ENCODE data around the gene MICU1. TPM values are rescaled to one million over a fixed set of nuclear protein-coding genes. Genes with fewer than 3 reads are reported as not detected.

MICU1 gene
- total RNA-seq, 4 donors from 2014 or later = 24.4 to 195 (median 66.9) TPM

DNA sequence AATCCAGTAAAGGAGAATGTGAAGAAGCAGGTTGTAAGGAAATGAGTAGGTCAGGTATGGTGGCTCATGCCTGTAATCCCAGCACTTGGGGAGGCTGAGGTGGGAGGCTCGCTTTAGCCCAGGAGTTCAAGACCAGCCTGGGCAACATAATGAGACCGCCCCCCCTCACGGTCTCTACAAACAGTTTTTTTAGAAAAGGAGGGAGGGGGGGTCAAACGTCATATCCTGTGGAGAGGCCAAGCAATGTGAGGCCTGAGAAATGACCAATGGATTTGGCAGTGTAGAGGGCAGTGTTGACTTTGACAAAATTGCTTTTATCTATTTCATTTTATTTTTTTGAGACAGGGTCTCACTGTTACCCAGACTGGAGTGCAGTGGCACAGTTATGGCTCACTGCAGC lies 268.9 kb downstream of the MICU1 start:
- no peaks in the 10 kb centered on the region for H3K36me3 ChIP-seq
- intact Hi-C loops (cut with DNase I; ENCODE audit: low total_unique reads) = no loop called here
- H3K4me3 ChIP-seq = no peak overlapping the region
- TF ChIP-seq POLR2A (IDR thresholded peaks at IDR 0.05) = no peak
- no peak for TF ChIP-seq CTCF (IDR thresholded peaks at IDR 0.05)
- no peak for DNase-seq
- no peaks in the 10 kb centered on the region for H3K27me3 ChIP-seq
- no peaks in the 10 kb centered on the region for H3K9me3 ChIP-seq
- no peak overlapping the region for H3K27ac ChIP-seq
- H3K4me1 ChIP-seq = peaks cover 9 to 10% of the 10 kb centered on the region in 2 donors

GRCh38 chr10:72356115-72356514 lies 269.8 kb downstream of the MICU1 start:
- TF ChIP-seq POLR2A (IDR thresholded peaks at IDR 0.05) (no peak), CTCF (IDR thresholded peaks at IDR 0.05) (no peak)
- H3K9me3 ChIP-seq = no peaks in the 10 kb centered on the region
- peaks cover 9 to 10% of the 10 kb centered on the region in 2 donors for H3K4me1 ChIP-seq
- H3K27ac ChIP-seq = no peak overlapping the region
- no peak overlapping the region for H3K4me3 ChIP-seq
- intact Hi-C loops (cut with DNase I; ENCODE audit: low total_unique reads) = no loop called here
- DNase-seq = no peak
- no peaks in the 10 kb centered on the region for H3K36me3 ChIP-seq
- no peaks in the 10 kb centered on the region for H3K27me3 ChIP-seq

GRCh38 chr10:72355214-72355555 lies 270.7 kb downstream of the MICU1 start:
- intact Hi-C loops (cut with DNase I; ENCODE audit: low total_unique reads) = no loop called here
- H3K4me3 ChIP-seq = peak overlapping the region; percentile 63 to 82
- H3K4me1 ChIP-seq = peaks cover 9 to 10% of the 10 kb centered on the region in 2 donors
- peak overlapping the region; percentile 93 to 98 for H3K27ac ChIP-seq
- H3K36me3 ChIP-seq = no peaks in the 10 kb centered on the region
- no peak for DNase-seq
- H3K9me3 ChIP-seq = no peaks in the 10 kb centered on the region
- H3K27me3 ChIP-seq = no peaks in the 10 kb centered on the region
- no peak for TF ChIP-seq CTCF (IDR thresholded peaks at IDR 0.05)
- TF ChIP-seq POLR2A (IDR thresholded peaks at IDR 0.05) = no peak

- intact Hi-C loops (cut with DNase I; ENCODE audit: low total_unique reads) = no loop called here
- H3K9me3 ChIP-seq = no peaks in the 10 kb centered on the region
- peak in 1 of 2 donors; percentile 76 for TF ChIP-seq POLR2A (IDR thresholded peaks at IDR 0.05)
- TF ChIP-seq CTCF (IDR thresholded peaks at IDR 0.05) = peak in 1 of 4 experiments; percentile 18
- peak within 1 kb of the TSS; percentile 63 to 82 for H3K4me3 ChIP-seq
- peak within 1 kb of the TSS; percentile 93 to 98 for H3K27ac ChIP-seq
- H3K36me3 ChIP-seq = no peaks in the 10 kb centered on the region
- peaks cover 9 to 10% of the 10 kb centered on the region in 2 donors for H3K4me1 ChIP-seq
- peak; percentile 90 to 91 for DNase-seq
- no peaks in the 10 kb centered on the region for H3K27me3 ChIP-seq
These were observed 271.3 kb downstream of the MICU1 start, which contains the start of gene DNAJB12 for GRCh38 chr10:72354356-72355213. Gene DNAJB12 (minus strand): TSS chr10:72354919. CDS start chr10:72354897, 22 bp downstream.

GRCh38 chr10:72353965-72354355 lies 271.9 kb downstream of the MICU1 start:
- H3K36me3 ChIP-seq = no peaks in the 10 kb centered on the region
- DNase-seq = peak in 1 of 2 donors; percentile 42
- H3K4me1 ChIP-seq = peaks cover 9 to 10% of the 10 kb centered on the region in 2 donors
- TF ChIP-seq CTCF (IDR thresholded peaks at IDR 0.05) (no peak), POLR2A (IDR thresholded peaks at IDR 0.05) (no peak)
- peak overlapping the region; percentile 93 to 98 for H3K27ac ChIP-seq
- no peaks in the 10 kb centered on the region for H3K9me3 ChIP-seq
- intact Hi-C loops (cut with DNase I; ENCODE audit: low total_unique reads) = no loop called here
- H3K4me3 ChIP-seq = peak overlapping the region; percentile 63 to 82
- H3K27me3 ChIP-seq = no peaks in the 10 kb centered on the region
